ENCODE results near the gene LLGL2.

LLGL2 gene

DNA sequence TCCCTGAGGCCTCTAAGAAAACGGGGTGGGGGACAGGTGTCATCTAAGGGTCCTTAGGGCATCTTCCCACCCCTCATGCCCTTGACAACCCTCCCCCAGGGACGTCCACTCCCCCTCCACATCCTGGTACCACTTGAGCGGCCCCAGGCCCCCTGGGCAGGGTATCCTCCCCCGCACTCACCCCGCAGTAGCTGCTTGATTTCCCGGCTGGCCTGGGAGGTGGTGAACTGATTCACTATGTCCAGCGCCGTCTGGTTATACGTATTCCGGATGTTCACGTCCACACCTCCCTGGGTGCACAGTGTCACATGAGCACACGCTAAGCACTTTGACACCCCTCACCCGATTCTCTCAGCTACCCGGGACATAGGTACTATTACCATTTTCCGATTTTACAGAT is 19.9 kb upstream of the LLGL2 start:
- Histone ChIP-seq H3K27me3 (ENCODE audit: insufficient read depth, low read depth) (no peaks in the 10 kb centered on the region), H3K4me2 (no peak overlapping the region), H3K79me2 (ENCODE audit: insufficient read depth, low read depth) (no peaks in the 10 kb centered on the region), H3K4me1 (ENCODE audit: low read depth, poor library complexity, severe bottlenecking) (no peaks in the 10 kb centered on the region), H3K9ac (no peak overlapping the region), H3K36me3 (ENCODE audit: insufficient read depth) (no peaks in the 10 kb centered on the region), H3K4me3 (IDR thresholded peaks at IDR 0.05; ENCODE audit: insufficient read depth, low read depth, low read length) (no peak overlapping the region), H4K20me1 (ENCODE audit: insufficient read depth) (no peaks in the 10 kb centered on the region), H3K27ac (no peak overlapping the region), H2AFZ (ENCODE audit: low read depth) (no peak overlapping the region)
- TF ChIP-seq, protein P1, sequence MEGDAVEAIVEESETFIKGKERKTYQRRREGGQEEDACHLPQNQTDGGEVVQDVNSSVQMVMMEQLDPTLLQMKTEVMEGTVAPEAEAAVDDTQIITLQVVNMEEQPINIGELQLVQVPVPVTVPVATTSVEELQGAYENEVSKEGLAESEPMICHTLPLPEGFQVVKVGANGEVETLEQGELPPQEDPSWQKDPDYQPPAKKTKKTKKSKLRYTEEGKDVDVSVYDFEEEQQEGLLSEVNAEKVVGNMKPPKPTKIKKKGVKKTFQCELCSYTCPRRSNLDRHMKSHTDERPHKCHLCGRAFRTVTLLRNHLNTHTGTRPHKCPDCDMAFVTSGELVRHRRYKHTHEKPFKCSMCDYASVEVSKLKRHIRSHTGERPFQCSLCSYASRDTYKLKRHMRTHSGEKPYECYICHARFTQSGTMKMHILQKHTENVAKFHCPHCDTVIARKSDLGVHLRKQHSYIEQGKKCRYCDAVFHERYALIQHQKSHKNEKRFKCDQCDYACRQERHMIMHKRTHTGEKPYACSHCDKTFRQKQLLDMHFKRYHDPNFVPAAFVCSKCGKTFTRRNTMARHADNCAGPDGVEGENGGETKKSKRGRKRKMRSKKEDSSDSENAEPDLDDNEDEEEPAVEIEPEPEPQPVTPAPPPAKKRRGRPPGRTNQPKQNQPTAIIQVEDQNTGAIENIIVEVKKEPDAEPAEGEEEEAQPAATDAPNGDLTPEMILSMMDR (conservative IDR thresholded peaks at IDR 0.05; ENCODE audit: low read depth, low read length) = no peak

DNA sequence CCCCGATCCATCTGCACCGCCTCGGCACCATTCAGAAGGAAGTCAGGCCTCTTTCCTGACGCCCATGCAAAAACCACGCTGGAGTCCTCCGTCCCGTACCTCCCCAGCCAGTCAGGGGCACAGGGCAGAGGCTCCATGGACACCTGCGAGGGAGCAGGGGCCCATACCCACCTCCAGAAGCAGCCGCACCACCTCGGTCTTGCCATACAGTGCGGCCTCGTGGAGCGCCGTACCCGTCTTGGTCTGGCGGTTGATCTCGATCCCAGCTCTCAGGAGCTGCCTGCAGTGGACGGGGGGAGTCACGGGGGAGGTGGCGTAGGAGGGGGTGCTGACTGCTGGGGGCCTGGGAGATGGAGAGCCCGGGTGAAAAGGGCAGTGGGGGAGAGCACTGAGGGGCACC is 19.4 kb upstream of the LLGL2 start:
- no peaks in the 10 kb centered on the region for H3K36me3 ChIP-seq (ENCODE audit: insufficient read depth)
- H3K27ac ChIP-seq = no peak overlapping the region
- no peaks in the 10 kb centered on the region for H3K27me3 ChIP-seq (ENCODE audit: insufficient read depth, low read depth)
- no peak overlapping the region for H2AFZ ChIP-seq (ENCODE audit: low read depth)
- no peak overlapping the region for H3K4me2 ChIP-seq
- H3K4me1 ChIP-seq (ENCODE audit: low read depth, poor library complexity, severe bottlenecking) = no peaks in the 10 kb centered on the region
- no peaks in the 10 kb centered on the region for H3K79me2 ChIP-seq (ENCODE audit: insufficient read depth, low read depth)
- no peaks in the 10 kb centered on the region for H4K20me1 ChIP-seq (ENCODE audit: insufficient read depth)
- H3K4me3 ChIP-seq (IDR thresholded peaks at IDR 0.05; ENCODE audit: insufficient read depth, low read depth, low read length) = no peak overlapping the region
- no peak overlapping the region for H3K9ac ChIP-seq
- TF ChIP-seq, protein P1 (conservative IDR thresholded peaks at IDR 0.05; ENCODE audit: low read depth, low read length) = no peak

DNA sequence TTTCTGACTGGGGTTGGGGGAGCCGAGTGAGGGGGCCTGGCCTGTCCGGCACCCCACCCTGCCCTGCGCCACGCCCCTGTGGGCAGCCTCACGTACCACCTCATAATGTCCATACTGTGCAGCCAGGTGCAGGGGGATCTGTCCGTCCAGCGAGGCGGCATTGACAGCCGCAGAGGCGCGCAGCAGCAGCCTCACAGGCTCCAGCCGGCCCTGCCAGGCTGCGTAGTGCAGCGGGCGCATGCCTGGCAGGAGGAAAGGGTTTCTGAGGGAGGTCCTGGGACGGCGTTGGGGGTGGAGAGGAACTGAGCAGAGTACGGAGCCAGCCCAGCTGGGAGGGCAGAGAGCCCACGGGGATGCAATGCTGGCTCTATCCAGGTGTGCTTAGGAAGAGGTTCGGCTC is 18.6 kb upstream of the LLGL2 start:
- Histone ChIP-seq H3K27ac (no peak overlapping the region), H3K79me2 (ENCODE audit: insufficient read depth, low read depth) (no peaks in the 10 kb centered on the region), H3K27me3 (ENCODE audit: insufficient read depth, low read depth) (no peaks in the 10 kb centered on the region), H3K4me1 (ENCODE audit: low read depth, poor library complexity, severe bottlenecking) (no peaks in the 10 kb centered on the region), H2AFZ (ENCODE audit: low read depth) (no peak overlapping the region), H3K9ac (no peak overlapping the region), H4K20me1 (ENCODE audit: insufficient read depth) (no peaks in the 10 kb centered on the region), H3K4me3 (IDR thresholded peaks at IDR 0.05; ENCODE audit: insufficient read depth, low read depth, low read length) (no peak overlapping the region), H3K36me3 (ENCODE audit: insufficient read depth) (no peaks in the 10 kb centered on the region), H3K4me2 (no peak overlapping the region)
- TF ChIP-seq, protein P1 (conservative IDR thresholded peaks at IDR 0.05; ENCODE audit: low read depth, low read length) = no peak

DNA sequence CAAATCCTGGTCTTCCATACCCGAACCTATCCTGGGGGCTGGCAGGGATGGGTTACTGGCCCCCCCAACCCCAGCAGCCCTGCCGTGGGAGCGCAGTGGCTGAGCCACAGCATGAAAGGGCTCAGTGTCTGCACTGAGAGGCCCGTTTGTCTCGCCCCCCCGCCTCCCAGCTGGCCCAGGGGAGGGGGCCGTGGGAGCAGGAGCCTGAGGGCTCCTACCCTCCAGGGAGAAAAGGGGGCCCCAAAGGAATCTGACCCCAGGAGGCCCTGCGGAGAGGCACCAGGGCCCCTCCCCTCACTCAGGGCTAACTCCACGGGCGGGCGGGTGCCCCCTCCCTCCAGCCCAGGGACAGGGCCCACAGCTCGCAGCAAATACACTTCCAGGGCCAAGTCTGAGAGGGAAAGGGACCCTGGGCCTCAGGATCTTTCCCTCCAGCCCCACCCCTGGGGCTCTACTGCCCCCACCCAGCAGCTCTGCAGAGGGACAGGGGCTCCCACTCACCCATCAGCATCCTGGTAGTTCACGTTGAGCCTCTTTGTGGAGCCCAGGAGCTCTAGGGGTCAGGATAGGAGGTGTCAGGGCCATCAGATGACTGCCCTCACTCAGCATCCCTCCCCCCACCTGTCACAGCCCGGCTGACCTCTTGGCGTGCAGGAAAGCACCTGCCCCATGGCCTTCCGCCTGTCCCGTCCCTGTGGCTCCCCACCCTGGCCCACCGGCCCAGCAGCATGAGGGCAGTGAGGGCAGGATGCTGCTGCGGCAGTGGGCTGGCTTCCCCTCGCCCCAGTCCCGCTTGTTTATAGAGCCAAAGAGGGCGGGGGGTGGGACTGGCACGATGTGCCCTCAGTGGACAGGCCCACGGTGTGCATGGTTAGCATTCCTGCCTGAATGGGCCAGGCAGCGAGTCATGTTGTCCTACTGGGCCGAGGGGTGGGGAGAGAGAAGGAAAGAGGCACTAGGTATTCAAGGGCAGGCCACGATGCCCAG is 17.5 kb upstream of the LLGL2 start:
- Histone ChIP-seq H3K4me2 (no peak overlapping the region), H3K4me1 (ENCODE audit: low read depth, poor library complexity, severe bottlenecking) (no peaks in the 10 kb centered on the region), H4K20me1 (ENCODE audit: insufficient read depth) (no peaks in the 10 kb centered on the region), H3K27me3 (ENCODE audit: insufficient read depth, low read depth) (no peaks in the 10 kb centered on the region), H3K9ac (no peak overlapping the region), H3K36me3 (ENCODE audit: insufficient read depth) (no peaks in the 10 kb centered on the region), H3K4me3 (IDR thresholded peaks at IDR 0.05; ENCODE audit: insufficient read depth, low read depth, low read length) (no peak overlapping the region), H3K27ac (no peak overlapping the region), H3K79me2 (ENCODE audit: insufficient read depth, low read depth) (no peaks in the 10 kb centered on the region), H2AFZ (ENCODE audit: low read depth) (no peak overlapping the region)
- TF ChIP-seq, protein P1 (conservative IDR thresholded peaks at IDR 0.05; ENCODE audit: low read depth, low read length) = no peak

Data from KMS-11 (cell line).